Activated CD8-positive, alpha-beta memory T cell treated with anti-CD3 and anti-CD28 coated beads for 1 hour (primary cell): Measurements from ENCODE around the gene MED13.
"Not testable (repeated sequence)": the region's sequence is repeated elsewhere in the genome, so short reads cannot be mapped to it uniquely, and the experiment has no call there.

Experiments
- DNase-seq, 2 donors: peaks; one replicate each; pipeline ENCODE4 v3.0.0-alpha.2; 2020; ENCODE audit warnings: low read depth in 1 of 2; ENCODE audit errors: extremely low read depth in 1 of 2

MED13 gene

GRCh38 chr17:62062302-62062701, 2.8 kb downstream of the MED13 start:
- DNase-seq, result no peak

- no peak for DNase-seq
Observed at GRCh38 chr17:62059414-62059813, 5.7 kb downstream of the MED13 start.

GRCh38 chr17:62058611-62059010, 6.5 kb downstream of the MED13 start:
- DNase-seq, result no peak

DNA sequence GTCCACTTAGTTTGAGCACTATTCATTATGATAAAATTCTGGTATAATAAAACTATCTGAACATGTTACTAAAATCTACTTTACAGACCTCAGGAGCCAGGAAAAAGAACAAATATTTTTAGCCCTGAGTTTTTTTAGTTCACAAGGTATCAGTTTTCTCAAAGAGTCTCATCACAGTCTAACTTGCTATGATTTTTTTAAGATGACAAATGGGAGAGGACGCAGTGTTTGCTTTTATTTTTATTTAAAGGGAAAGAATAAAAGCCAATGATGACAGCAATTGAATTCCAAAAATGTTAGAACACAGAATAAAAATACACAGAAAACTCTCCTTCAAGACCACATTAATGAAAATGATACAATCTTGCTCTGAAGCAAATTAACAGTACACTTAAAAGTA, 7.4 kb downstream of the MED13 start:
- no peak for DNase-seq

- no peak for DNase-seq
Observed at GRCh38 chr17:62052765-62053338, 12.2 kb downstream of the MED13 start.

DNA sequence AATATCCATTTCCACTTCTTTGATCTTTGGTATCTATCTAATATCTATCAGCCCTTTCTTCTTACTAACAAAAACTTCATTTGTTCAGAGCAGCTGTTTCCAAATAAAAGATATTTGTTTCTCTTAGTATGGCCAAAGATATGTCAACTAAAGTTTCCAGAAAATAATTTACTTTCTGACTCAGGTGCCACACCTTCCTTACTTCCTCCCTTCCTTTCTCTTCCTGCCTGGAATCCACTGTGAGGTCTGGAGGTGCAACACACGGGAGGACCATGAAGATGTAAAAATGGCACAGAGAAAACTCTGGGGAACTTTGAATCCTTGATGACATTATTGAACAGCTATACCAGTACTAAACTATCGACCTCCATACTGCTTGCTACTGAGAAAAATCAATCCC, 14.0 kb downstream of the MED13 start:
- no peak for DNase-seq

DNA sequence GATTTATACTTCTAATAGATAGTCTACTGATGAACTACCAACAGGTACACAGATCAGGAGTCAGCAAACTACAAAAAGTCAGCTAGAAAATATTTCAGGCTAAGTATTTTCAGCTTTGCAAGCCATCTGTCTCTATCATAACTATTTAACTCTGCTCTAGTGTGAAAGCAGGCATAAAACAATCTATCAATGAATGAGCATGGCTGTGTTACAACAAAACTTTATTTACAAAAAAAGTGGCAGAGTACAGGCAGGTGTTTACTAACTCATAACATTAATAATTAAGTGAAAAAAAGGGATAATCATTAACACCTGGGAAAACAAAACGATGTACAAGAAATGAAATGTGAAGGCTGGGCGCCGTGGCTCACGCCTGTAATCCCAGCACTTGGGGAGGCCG, 15.8 kb downstream of the MED13 start:
- no peak for DNase-seq

DNA sequence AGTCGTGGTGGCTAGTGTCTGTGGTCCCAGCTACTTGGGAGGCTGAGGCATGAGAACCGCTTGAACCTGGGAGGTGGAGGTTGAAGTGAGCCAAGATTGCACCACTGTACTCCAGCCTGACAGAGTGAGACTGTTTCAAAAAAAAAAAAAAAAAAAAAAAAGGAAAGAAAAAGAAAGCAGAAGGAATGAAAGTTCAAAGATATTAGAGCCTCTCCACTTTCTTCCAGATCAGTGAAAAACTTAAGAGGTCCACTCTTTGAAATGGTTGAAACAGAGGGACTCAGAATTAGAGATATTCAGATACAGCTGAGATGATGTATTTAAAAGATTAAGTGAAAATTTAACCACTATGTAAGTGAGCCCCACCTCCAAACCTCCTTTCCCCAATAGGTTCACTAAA, 16.8 kb downstream of the MED13 start:
- no peak for DNase-seq

- DNase-seq, result no peak
Observed at GRCh38 chr17:62045517-62045916, 19.6 kb downstream of the MED13 start.

DNA sequence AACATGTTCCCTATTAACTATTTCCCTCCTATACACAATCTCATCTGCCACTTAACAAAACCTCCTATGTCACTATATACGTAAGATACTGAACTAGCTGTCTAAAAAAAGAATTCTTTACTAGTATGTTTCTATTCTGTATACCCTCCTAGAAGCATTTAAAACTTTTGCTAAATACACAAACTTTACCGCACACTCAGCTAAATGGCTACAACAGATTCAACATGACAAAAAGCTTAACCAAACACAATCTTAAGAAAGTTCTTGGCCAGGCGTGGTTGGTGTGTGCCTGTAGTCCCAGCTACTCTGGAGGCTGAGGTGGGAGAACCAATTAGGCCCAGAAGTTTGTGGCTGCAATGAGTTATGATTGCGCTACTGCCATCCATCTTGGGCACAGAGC, 20.0 kb downstream of the MED13 start:
- DNase-seq, result no peak

DNA sequence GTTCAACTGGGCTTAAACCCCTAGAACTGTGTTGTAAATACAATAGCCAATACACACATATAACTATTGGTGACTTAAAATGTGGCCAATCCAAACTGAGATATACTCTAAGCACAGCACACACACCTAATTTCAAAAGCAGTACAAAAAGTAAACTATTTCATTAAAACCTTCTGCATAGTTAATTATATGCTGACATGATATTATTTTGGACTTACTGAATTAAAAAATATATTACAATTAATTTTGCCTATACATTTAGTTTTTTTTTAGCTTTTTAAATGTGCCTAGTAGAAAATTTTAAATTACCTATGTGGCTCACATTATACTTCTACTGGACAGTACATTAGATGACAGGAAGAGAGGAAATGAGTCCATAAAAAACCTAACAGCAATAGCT, 21.5 kb downstream of the MED13 start:
- DNase-seq, result no peak

GRCh38 chr17:62043140-62043539, 21.9 kb downstream of the MED13 start:
- no peak for DNase-seq

GRCh38 chr17:62038248-62038647, 26.8 kb downstream of the MED13 start:
- no peak for DNase-seq

DNA sequence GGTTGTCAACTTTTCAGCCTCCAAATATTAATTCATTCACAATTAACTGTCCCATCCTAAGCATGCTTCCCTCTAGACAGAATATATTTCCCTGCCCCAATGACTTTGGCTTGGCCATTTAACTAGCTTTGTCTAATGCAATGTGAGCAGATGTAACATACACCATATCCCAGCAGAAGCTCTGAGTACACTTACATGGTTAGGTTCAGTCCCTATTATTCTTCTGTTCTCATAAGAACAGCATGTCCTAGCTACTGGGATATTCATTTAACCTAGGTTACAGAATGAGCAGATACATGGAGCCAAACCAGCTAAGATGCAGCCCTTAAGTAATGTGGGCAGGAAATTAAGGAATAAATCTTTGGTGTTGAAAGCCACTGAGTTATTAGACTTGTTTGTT, 31.8 kb downstream of the MED13 start:
- no peak for DNase-seq

GRCh38 chr17:62032480-62032879, 32.6 kb downstream of the MED13 start:
- DNase-seq, result no peak

DNA sequence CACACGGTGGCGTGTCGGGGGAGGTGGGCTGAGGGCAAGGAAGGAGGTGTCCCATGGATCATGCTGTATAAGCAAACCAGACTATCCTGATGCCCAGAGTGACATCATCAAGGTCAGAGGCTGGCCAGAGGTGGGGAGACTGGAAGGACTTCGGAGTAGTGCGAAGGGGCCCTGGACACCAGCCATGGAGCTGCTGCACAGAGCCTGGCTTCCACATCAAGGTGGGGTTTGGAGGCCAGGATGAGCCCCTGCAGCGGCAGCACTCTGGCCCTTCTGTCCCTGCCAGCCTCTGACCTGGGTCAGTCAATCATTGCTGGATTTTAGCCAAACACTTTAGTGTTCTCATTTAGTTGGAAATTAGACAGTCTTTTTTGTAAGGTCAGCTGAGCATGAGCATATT, 34.8 kb downstream of the MED13 start:
- no peak for DNase-seq

- no peak for DNase-seq
Observed at GRCh38 chr17:62024866-62025265, 40.2 kb downstream of the MED13 start.

GRCh38 chr17:62017912-62018311, 47.2 kb downstream of the MED13 start:
- no peak for DNase-seq

DNA sequence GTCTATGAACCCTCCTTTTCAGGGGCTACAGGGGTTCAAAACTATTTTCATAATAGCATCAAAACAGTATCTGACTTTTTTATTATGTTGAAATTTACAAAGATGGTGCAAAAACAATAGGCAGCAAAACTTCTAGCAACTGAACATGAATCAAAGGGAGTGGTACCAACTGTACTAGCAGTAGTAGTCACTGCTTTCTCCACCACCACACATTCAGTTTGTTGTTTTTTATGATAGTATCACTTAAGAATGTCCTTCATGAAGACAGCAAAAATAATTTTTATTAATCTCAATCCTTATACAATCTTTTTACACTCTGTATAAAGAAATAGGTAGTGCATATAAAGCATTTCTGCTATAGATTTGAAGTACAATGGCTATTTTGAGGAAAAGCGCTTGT, 47.6 kb downstream of the MED13 start:
- DNase-seq, result no peak

- DNase-seq, result no peak
Observed at GRCh38 chr17:62014526-62014925, 50.6 kb downstream of the MED13 start.

DNA sequence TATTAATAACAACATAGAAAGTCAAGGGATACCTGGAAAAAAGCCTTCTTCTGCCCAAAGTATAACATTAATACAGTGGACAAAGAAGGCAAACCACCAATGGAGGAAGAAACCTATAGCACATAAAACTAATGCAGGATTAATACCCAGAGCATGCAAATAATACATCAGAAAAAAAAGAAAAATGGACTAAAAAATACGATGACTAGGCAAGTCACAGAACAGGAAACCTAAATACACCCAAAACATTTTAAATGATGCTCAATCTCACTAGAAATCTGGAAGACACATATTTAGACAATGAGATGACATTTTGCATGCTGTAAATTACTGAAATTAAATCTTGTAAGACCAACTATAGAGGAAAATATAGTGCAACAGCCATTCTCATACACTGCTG, 55.9 kb downstream of the MED13 start:
- no peak for DNase-seq

- DNase-seq, result no peak
Observed at GRCh38 chr17:62008294-62008693, 56.8 kb downstream of the MED13 start.

DNA sequence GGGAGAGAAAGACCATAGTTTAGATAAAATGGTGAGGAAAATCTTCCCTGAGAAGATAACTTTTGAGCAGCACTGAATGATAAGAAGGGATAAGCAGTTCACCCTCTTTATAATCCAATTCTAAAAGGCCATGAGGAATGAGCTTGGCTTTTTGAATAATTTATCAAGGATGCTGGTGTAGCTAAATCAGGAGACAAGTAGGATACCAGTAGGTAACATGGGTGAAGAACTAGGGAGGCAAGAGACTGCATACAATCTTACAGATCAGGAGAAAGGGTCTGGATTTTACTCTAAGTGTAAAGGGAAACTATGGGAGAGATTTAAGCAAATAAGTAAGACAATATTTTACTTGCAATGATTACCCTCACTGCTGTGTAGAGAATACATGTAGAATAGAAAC, 60.7 kb downstream of the MED13 start:
- no peak for DNase-seq

DNA sequence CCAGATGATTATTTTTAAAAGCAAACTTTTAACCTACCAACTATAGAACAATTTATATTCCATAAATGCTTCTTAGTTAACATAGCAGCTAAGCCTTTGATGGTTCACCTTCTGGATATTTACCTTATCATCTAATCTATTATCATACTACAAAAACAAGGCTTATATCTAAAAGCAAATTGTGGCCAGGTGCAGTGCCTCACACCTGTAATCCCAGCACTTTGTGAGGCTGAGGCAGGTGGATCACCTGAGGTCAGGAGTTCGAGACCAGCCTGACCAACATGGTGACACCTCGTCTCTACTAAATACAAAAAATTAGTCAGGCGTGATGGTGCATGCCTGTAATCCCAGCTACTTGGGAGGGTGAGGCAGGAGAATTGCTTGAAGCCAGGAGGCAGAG, 61.9 kb downstream of the MED13 start:
- not testable (repeated sequence) for DNase-seq
